Endothelial cell of umbilical vein (primary cell): Measurements from ENCODE around the gene LENEP. TPM values are rescaled to one million over a fixed set of nuclear protein-coding genes. Genes with fewer than 3 reads are reported as not detected.

Experiments used
- BruUV-seq: library from RNA; stranded (reverse); fragments of 400-500 nt; replicated peaks from 2 replicates; lab custom pipeline; 2021; lab: Mats Ljungman, UMichigan
- CTCF ChIA-PET: fragments of 300-600, 350-600 bp; sonication (Branson Sonifier 250); formaldehyde crosslinking; loops from one replicate; lab custom pipeline; 2021; ENCODE audit warnings: antibody characterized with exemption, inconsistent platforms; lab: Charles Lee
- POLR2A ChIA-PET: fragments of 300-600, 350-600 bp; sonication (Branson Sonifier 250); formaldehyde crosslinking; loops from one replicate; lab custom pipeline; 2021; ENCODE audit warnings: antibody characterized with exemption, inconsistent platforms; lab: Charles Lee
- DNase-seq: peaks from one replicate; pipeline ENCODE4 v3.0.0-alpha.2; 2011; ENCODE audit warnings: low read depth, low spot score
- FAIRE-seq: peaks from 2 replicates; lab custom pipeline; 2011; peaks lifted over from hg19 to GRCh38; lab: Jason Lieb, UNC
- H2AFZ ChIP-seq: 2 replicates; pipeline ENCODE4 v1.6.0; 2012; ENCODE audit warnings: low read depth, low read length, control low read depth, inconsistent platforms
- H3K27ac ChIP-seq: 2 replicates; pipeline ENCODE4 v1.5.1; 2011; ENCODE audit warnings: low read depth, mild to moderate bottlenecking, control low read depth, low read length, moderate library complexity; ENCODE audit not compliant: insufficient read depth
- H3K27me3 ChIP-seq, 2 experiments: 2 replicates each; pipeline versions ENCODE4 v1.6.0 to v1.6.1; 2011; ENCODE audit warnings: low read length in 2 of 2, mixed read lengths in 1 of 2; ENCODE audit not compliant: control insufficient read depth in 2 of 2, insufficient read depth in 2 of 2
- H3K36me3 ChIP-seq, 2 experiments: 2 replicates in 1 of 2; 3 replicates in 1 of 2; pipeline ENCODE4 v1.5.1; 2011; ENCODE audit warnings: low read length in 2 of 2, mild to moderate bottlenecking in 1 of 2, moderate library complexity in 1 of 2; ENCODE audit not compliant: control insufficient read depth in 2 of 2, insufficient read depth in 2 of 2; ENCODE audit errors: extremely low read depth in 1 of 2
- H3K4me1 ChIP-seq: 3 replicates; pipeline ENCODE4 v1.5.1; 2011; ENCODE audit warnings: mild to moderate bottlenecking, low read length; ENCODE audit not compliant: control insufficient read depth, insufficient read depth; ENCODE audit errors: extremely low read depth
- H3K4me2 ChIP-seq: 2 replicates; pipeline ENCODE4 v1.6.1; 2011; ENCODE audit warnings: low read length, control low read depth, mixed read lengths; ENCODE audit not compliant: insufficient read depth
- H3K4me3 ChIP-seq, 3 experiments: fragments of 200-600 bp in 1 of 3; sonication (generic), shearing (Covaris generic) in 1 of 3; replicated peaks in 1 of 3; 2 replicates each; pipeline ENCODE4 v1.5.1; 2011 to 2016; ENCODE audit warnings: control low read depth in 3 of 3, low read length in 3 of 3, mild to moderate bottlenecking in 2 of 3, inconsistent platforms in 1 of 3, low read depth in 1 of 3, moderate library complexity in 1 of 3; ENCODE audit not compliant: insufficient read depth in 1 of 3
- H3K79me2 ChIP-seq: 2 replicates; pipeline ENCODE4 v1.6.0; 2012; ENCODE audit warnings: low read length, inconsistent platforms; ENCODE audit not compliant: control insufficient read depth, insufficient read depth
- H3K9ac ChIP-seq: replicated peaks from 2 replicates; pipeline ENCODE3; 2011; ENCODE audit warnings: low read length, control low read depth; ENCODE audit not compliant: insufficient read depth; ENCODE audit errors: extremely low read depth
- H3K9me1 ChIP-seq: replicated peaks from 3 replicates; pipeline ENCODE4 v1.6.0; 2011; ENCODE audit warnings: mild to moderate bottlenecking, low read length; ENCODE audit not compliant: control insufficient read depth, insufficient read depth; ENCODE audit errors: extremely low read depth
- H3K9me3 ChIP-seq: replicated peaks from 2 replicates; pipeline ENCODE4 v1.5.1; 2012; ENCODE audit warnings: low read length, inconsistent platforms; ENCODE audit not compliant: control insufficient read depth, insufficient read depth
- H4K20me1 ChIP-seq: replicated peaks from 2 replicates; pipeline ENCODE3; 2011; ENCODE audit warnings: mild to moderate bottlenecking, low read length; ENCODE audit not compliant: control insufficient read depth, insufficient read depth; ENCODE audit errors: extremely low read depth
- EZH2 ChIP-seq: IDR thresholded peaks from 2 replicates; pipeline ENCODE4 v1.6.1; 2012; ENCODE audit warnings: borderline replicate concordance, low read depth, mild to moderate bottlenecking, moderate library complexity, low read length, inconsistent platforms; ENCODE audit not compliant: severe bottlenecking
- FOS ChIP-seq: IDR thresholded peaks from 2 replicates; pipeline ENCODE4 v1.6.1; 2011; ENCODE audit warnings: mild to moderate bottlenecking, low read length, moderate library complexity, borderline replicate concordance; ENCODE audit not compliant: insufficient read depth
- GATA2 ChIP-seq: IDR thresholded peaks from 2 replicates; pipeline ENCODE4 v1.7.0; 2011; ENCODE audit warnings: low read depth, mild to moderate bottlenecking, moderate library complexity, mixed read lengths, low read length; ENCODE audit not compliant: insufficient read length, insufficient read depth
- JUN ChIP-seq: IDR thresholded peaks from 2 replicates; pipeline ENCODE4 v1.6.1; 2011; ENCODE audit warnings: borderline replicate concordance, low read depth; ENCODE audit not compliant: insufficient read length, insufficient read depth
- MYC ChIP-seq: IDR thresholded peaks from one replicate; pipeline ENCODE4 v1.6.1; 2011; ENCODE audit warnings: mild to moderate bottlenecking, low read depth, low read length
- POLR2A ChIP-seq: IDR thresholded peaks from 2 replicates; pipeline ENCODE4 v1.6.1; 2012; ENCODE audit warnings: low read depth, mild to moderate bottlenecking, control low read depth, low read length
- POLR2AphosphoS5 ChIP-seq: IDR thresholded peaks from 2 replicates; pipeline ENCODE4 v1.6.1; 2012; ENCODE audit warnings: low read depth, mild to moderate bottlenecking, control low read depth, low read length, moderate library complexity; ENCODE audit not compliant: insufficient read depth
- dilution Hi-C: fragments of 300-500 bp; cut with MboI; formaldehyde crosslinking; loops from one replicate; pipeline ENCODE4 v1.15.0; 2019; ENCODE audit warnings: low sequenced_read_pairs; ENCODE audit not compliant: extremely low pct_ligation_motif_present
- intact Hi-C: fragments of 100-400 bp; cut with micrococcal nuclease; formaldehyde crosslinking; loops from one replicate; pipeline ENCODE4 v1.10.0; 2022
- polyA plus RNA-seq, 4 experiments: library from polyadenylated mRNA; depleted of rRNA in 3 of 4; stranded (reverse) in 3 of 4; unstranded in 1 of 4; fragments of >200 nt; gene quantifications; 2 replicates each; pipeline versions ENCODE4 v1.2.1 to v1.2.3, GENCODE V29; 2011 to 2012; ENCODE audit warnings: missing spikeins in 1 of 4
- total RNA-seq: library from RNA; stranded (reverse); gene quantifications from 2 replicates; pipeline ENCODE4 v1.2.3, GENCODE V29; 2021
- TF ChIP-seq, protein P1 (sequence below), 2 donors: IDR thresholded peaks; 1 replicate in 1 of 2; 2 replicates in 1 of 2; pipeline ENCODE4 v1.5.1; 2011; ENCODE audit warnings: low read length in 2 of 2, mild to moderate bottlenecking in 2 of 2, moderate library complexity in 2 of 2, control low read depth in 1 of 2, inconsistent platforms in 1 of 2, low read depth in 1 of 2; ENCODE audit not compliant: insufficient read depth in 1 of 2; ENCODE audit errors: extremely low read depth in 1 of 2
- TF ChIP-seq, protein P2 (sequence below): IDR thresholded peaks from 2 replicates; pipeline ENCODE4 v1.6.1; 2011; ENCODE audit not compliant: insufficient read depth, insufficient read length

Gene LENEP
- total and polyA plus RNA-seq, 2 donors (not counting 3 experiments of a cell fraction or from before 2014, with no cell fraction given), result 0.64 TPM; not detected in 1

DNA sequence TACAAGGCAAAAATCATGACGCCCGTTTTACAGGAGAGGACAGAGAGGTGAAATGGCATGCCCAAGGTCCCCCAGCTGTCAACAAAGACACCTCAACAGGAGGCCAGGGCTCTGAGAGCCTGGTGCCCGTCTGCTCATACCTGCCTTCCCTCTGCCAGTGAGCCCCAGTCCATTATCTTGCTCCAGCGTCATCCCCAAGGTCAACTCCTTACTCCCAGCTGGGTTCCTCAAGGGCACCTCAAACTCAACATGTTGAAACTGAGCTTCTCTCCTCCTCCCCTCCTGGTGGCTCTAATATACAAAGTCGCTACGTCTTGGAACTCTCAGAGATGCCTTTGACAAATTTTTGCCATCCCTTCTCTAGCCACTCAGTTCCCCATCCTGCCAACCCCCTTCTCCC, 40.7 kb upstream of the LENEP start:
- dilution Hi-C loops (no loop called here), intact Hi-C loops (no loop called here)
- H3K27me3 ChIP-seq, result no peaks in the 10 kb centered on the region
- H3K27ac ChIP-seq, result no peak overlapping the region
- DNase-seq, result no peak
- H4K20me1 ChIP-seq, result no peaks in the 10 kb centered on the region
- H3K79me2 ChIP-seq, result no peaks in the 10 kb centered on the region
- no peaks in the 10 kb centered on the region for H3K9me1 ChIP-seq
- CTCF ChIA-PET, result interaction anchor here (0.9 to 2.4 kb wide), 3 partner anchors 9 to 132 kb away, joined by 3 to 10 read pairs (median 4); no protein-coding TSS in a partner anchor
- FAIRE-seq, result no peak
- peaks cover 19% of the 10 kb centered on the region for H3K4me1 ChIP-seq
- POLR2A ChIA-PET, result no interaction called here
- H3K9ac ChIP-seq, result no peak overlapping the region
- no peak overlapping the region for H2AFZ ChIP-seq
- H3K4me3 ChIP-seq, result no peak overlapping the region
- H3K36me3 ChIP-seq, result peaks cover 0 to 19% of the 10 kb centered on the region in 2 experiments
- no peak overlapping the region for H3K4me2 ChIP-seq
- BruUV-seq, result no TSS peak
- TF ChIP-seq FOS, result no peak
- no peak for TF ChIP-seq MYC
- TF ChIP-seq EZH2, result no peak
- TF ChIP-seq, protein P1, sequence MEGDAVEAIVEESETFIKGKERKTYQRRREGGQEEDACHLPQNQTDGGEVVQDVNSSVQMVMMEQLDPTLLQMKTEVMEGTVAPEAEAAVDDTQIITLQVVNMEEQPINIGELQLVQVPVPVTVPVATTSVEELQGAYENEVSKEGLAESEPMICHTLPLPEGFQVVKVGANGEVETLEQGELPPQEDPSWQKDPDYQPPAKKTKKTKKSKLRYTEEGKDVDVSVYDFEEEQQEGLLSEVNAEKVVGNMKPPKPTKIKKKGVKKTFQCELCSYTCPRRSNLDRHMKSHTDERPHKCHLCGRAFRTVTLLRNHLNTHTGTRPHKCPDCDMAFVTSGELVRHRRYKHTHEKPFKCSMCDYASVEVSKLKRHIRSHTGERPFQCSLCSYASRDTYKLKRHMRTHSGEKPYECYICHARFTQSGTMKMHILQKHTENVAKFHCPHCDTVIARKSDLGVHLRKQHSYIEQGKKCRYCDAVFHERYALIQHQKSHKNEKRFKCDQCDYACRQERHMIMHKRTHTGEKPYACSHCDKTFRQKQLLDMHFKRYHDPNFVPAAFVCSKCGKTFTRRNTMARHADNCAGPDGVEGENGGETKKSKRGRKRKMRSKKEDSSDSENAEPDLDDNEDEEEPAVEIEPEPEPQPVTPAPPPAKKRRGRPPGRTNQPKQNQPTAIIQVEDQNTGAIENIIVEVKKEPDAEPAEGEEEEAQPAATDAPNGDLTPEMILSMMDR (IDR thresholded peaks at IDR 0.05; ENCODE audit: extremely low read depth in 1 of 2, insufficient read depth in 1 of 2, low read depth in 1 of 2, low read length in 2 of 2), result no peak
- no peak for TF ChIP-seq POLR2AphosphoS5
- TF ChIP-seq, protein P2, sequence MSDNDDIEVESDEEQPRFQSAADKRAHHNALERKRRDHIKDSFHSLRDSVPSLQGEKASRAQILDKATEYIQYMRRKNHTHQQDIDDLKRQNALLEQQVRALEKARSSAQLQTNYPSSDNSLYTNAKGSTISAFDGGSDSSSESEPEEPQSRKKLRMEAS, result no peak
- no peak for TF ChIP-seq JUN
- no peak for TF ChIP-seq GATA2
- no peak for TF ChIP-seq POLR2A
- no peaks in the 10 kb centered on the region for H3K9me3 ChIP-seq
